ENCODE measurements around the gene NFKB1.
"Not testable (repeated sequence)": the region's sequence is repeated elsewhere in the genome, so short reads cannot be mapped to it uniquely, and the experiment has no call there.

Gene NFKB1

DNA sequence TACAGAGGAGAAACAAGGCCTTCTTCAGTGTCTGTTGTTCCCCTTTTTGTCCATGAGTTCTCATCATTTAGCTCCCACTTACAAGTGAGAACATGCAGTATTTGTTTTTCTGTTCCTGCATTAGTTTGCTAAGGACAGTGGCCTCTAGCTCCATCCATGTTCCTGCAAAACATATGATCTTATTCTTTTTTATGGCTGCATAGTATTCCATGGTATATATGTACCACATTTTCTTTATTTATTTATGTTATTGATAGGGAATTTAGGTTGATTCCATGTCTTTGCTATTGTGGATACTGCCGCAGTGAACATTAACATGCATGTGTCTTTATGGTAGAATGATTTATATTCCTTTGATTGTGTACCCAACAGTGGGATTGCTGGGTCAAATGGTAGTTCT, 69.1 kb downstream of the NFKB1 start:
- not testable (repeated sequence) for DNase-seq

GRCh38 chr4:102572452-102572851, 71.3 kb downstream of the NFKB1 start:
- DNase-seq = no peak

DNA sequence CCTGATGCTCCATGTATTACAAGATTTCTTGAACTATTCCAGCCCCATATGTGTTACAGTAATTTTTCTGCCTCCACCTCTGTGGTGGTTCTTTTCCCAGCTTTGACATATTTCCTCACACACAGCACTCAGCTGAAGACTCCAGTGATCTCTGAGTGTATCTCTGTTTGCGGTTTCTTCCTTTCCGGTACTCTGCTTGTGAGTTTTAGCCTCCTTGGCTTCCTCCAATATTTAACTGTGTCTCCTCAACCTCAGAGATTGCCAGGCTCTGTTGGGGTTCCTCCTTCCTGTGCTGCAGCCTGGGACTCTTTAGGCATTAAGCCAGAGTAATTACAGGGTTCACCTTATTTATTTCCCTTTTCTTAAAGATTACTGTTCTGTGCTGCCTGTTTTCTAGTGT, 73.2 kb downstream of the NFKB1 start:
- no peak for DNase-seq

- DNase-seq = no peak
Measured at GRCh38 chr4:102575369-102576129, 74.4 kb downstream of the NFKB1 start.

DNA sequence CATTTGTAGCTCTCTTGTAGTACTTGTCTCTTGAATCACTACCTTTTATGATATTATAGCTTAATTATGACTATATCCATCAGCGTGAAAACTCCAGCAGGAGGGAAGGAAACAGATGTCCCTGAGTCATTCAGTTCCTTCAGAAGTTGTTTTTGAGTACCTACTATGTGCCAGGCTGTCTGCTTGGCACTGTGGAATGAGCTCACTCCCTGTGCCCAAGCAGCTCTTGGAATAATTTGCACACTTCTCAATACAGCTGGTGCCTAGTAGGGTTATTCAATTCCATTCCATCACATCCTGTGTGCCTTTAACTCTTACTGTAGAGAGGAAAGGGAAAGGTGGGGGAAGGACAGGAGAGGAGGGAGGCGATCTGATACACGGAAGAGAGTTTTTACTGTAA, 77.1 kb downstream of the NFKB1 start:
- no peak for DNase-seq

- no peak for DNase-seq
Measured at GRCh38 chr4:102578819-102579218, 77.7 kb downstream of the NFKB1 start.

DNA sequence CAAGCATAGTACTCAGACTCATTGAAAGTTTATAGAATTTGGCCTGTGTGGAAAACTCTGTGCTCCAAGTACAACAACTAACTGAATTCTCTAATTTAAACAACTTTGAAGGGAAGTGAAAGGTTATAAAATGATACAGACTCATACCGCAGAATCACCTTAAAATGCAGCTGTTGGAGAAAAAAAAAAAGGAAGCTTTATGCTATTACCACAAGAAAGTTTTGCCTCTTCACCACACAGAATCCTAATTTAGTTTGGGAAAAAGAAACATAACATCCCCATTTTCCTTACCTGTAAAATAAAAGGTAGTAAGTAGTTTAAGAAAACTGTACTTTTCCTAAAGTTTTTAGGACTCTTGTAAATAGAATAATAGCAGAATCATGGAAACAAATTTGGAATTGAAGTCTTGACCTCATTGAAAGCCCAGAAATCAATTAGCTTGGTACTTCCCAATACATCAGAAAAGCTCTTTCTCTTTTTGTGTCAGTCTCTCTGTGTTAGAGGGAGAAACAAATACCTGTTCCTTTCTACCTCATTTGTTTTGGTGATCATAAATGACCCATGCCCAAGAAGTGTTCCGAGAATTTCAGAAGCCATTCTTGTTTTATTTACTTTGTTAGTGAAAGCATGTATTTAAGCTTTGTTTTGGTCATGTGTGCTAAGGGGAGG, 78.8 kb downstream of the NFKB1 start:
- DNase-seq = no peak

DNA sequence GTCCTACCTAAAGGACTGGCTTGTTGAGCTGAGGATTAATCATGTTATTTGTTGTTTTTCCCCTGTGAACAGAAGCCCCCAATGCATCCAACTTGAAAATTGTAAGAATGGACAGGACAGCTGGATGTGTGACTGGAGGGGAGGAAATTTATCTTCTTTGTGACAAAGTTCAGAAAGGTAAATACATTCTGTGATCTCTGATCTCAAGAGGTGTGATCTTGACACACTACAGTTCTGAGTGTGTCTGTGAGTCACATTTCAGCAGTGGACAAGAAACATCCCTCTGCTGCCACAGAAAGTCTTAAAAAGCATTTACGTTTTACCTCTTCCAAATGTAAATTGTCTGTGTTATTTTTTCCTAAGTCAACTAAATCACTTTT, 79.3 kb downstream of the NFKB1 start:
- no peak for DNase-seq

- no peak for DNase-seq
Measured at GRCh38 chr4:102584091-102584490, 82.9 kb downstream of the NFKB1 start.

- no peak for DNase-seq
Measured at GRCh38 chr4:102585329-102585728, 84.2 kb downstream of the NFKB1 start.

- DNase-seq = no peak
Measured at GRCh38 chr4:102586002-102586643, 85.0 kb downstream of the NFKB1 start.

DNA sequence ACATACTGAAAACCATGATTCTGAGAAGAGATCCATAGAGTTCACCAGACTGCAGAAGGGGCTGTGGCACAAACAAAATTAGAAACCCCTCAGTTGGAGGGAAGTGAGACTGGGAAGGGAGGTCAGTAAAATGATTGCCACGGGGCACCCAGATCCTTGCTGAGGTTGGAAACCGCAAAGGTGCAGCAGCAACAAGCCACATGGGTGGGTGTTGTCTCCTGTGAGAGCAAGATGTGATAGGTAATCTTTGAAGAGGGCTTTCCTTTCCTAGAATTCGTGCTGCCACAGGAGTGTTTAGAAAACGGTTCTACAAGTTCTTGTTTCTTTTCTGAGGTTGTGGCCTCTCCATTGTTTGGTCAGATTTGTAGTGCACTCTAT, 85.5 kb downstream of the NFKB1 start:
- DNase-seq = no peak

DNA sequence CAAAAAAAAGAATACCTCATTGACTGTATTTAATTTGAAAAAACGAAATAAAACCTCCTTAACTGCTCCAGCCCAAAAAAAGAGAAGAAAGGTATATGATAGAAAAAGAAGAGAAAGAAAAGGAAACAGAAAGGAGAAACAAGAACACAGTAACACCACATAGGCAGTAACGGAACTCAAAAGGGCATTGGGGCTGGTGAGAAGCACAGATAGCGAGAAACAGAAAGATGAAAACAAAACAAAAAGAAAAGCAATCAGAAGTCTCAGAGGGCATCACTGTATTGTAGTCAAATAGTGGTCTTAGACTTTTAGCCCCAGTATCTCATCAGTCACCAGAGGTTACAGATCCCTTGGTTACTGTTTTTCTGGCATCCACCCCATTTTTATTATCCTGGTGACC, 88.6 kb downstream of the NFKB1 start:
- DNase-seq = no peak

DNA sequence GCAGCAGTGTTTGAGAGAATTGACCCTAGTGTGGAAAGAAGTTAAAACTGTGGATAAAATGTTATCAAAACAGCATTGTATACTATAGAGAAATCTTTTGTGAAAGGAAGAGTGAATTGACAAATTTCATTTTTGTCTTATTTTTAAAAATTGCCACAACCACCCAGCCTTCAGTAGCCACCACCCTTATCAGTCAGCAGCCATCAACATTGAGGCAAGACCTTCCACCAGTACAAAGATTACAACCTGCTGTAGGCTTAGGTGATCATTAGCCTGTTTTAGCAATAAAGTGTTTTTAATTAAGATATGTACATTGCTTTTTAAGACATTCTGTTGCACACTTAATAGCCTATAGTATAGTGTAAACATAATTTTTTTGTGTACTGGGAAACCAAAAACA, 91.1 kb downstream of the NFKB1 start:
- DNase-seq = no peak

DNA sequence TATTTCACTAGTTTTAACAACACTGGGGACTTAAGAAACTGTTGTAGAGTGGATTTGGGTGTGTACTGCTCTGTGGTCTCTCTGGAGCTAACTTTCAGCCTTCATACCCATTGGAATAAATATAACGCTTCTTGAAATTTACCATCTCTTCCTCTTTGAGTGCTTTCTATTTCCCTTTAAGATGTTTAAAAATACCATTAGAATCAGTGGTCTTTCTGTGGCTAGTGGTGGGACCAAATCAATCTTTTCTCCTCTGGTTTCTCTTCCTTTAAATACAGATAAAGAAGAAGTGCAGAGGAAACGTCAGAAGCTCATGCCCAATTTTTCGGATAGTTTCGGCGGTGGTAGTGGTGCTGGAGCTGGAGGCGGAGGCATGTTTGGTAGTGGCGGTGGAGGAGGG, 92.0 kb downstream of the NFKB1 start:
- no peak for DNase-seq

- no peak for DNase-seq
Measured at GRCh38 chr4:102594000-102594399, 92.8 kb downstream of the NFKB1 start.

DNA sequence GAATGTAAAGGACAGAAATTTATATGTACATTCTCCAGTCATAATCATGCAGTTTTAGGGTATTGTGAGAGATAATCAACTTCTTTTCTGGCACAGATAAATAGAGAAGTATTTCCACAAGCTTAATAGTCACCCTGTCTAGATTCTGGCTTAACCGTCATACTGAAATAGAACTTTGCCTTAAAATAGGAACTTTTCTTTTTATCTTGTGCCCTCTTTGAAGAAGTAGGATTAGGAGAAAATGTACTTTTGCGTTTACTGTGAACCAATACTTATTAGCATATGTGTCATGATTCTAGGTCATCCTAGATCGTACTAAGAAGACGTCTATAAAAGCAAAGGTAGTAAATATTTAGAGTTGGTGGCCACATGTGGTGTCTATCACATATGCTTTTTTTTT, 95.4 kb downstream of the NFKB1 start:
- DNase-seq = no peak

- DNase-seq = no peak
Measured at GRCh38 chr4:102598086-102598761, 97.1 kb downstream of the NFKB1 start.

GRCh38 chr4:102598762-102599374, 97.7 kb downstream of the NFKB1 start:
- DNase-seq = no peak

GRCh38 chr4:102599455-102599854, 98.3 kb downstream of the NFKB1 start:
- DNase-seq = no peak

DNA sequence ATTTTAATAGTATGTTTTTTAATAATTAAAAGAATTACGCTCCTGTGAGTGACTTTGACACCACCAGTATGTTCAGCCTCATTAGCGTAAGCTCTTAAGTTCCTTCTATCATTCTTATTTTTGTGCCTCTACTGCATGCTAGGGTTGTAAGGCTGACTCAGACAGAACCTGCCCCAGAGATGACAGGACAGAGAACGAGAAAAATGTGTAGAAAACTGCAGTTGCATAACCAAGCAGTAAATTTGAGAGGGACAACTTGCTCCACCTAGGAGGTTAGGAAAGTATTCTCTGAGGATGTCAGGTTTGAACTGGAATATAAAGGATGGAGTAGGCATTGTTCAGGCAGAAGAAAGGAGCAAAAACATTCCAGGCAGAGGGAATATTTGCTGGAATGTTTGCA, 98.7 kb downstream of the NFKB1 start:
- no peak for DNase-seq

DNA sequence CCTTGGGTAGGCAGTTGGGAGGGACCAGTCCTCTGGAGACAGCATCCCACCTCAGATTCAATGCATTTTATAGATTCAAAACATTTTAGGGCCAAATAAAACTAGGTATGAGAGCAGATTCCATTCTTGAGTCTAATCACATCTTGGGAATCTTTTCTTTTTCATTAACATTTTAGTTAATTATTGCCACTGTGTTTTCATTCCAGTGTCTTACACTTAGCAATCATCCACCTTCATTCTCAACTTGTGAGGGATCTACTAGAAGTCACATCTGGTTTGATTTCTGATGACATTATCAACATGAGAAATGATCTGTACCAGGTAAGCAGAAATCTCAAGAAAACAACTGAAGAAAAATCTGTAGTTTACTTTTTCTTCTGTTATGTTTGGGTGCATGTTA, 99.5 kb downstream of the NFKB1 start:
- no peak for DNase-seq

- no peak for DNase-seq
Measured at GRCh38 chr4:102601586-102602227, 100.5 kb downstream of the NFKB1 start.

All from activated naive CD4-positive, alpha-beta T cell (primary cell).